ENCODE measurements around the gene THADA. TPM values are rescaled to one million over a fixed set of nuclear protein-coding genes. Genes with fewer than 3 reads are reported as not detected.

THADA gene
- polyA plus RNA-seq, 1 experiment: 21.6 TPM

- no peak overlapping the region for H3K4me3 ChIP-seq (ENCODE audit: low read depth, low read length)
- TF ChIP-seq CTCF (IDR thresholded peaks at IDR 0.05; ENCODE audit: insufficient read depth, low read depth, low read length): no peak
- POLR2A ChIA-PET: no interaction called here
- no peaks in the 10 kb centered on the region for H3K27me3 ChIP-seq (ENCODE audit: control insufficient read depth, insufficient read depth, low read length)
- CTCF ChIA-PET: interaction anchor here (0.6 to 1.0 kb wide), 3 partner anchors 18 to 308 kb away, joined by 4 to 5 read pairs (median 4); no protein-coding TSS in a partner anchor
- H3K36me3 ChIP-seq (ENCODE audit: control insufficient read depth, insufficient read depth, low read length): no peaks in the 10 kb centered on the region; the same call in 1 of the 2 replicates
- no peak for DNase-seq (ENCODE audit: low read depth)
Measured at GRCh38 chr2:43233218-43234212, 362.3 kb downstream of the THADA start.

- DNase-seq (ENCODE audit: low read depth): no peak
- POLR2A ChIA-PET: no interaction called here
- CTCF ChIA-PET: interaction anchor here (2.9 to 4.9 kb wide), 3 partner anchors 9 to 404 kb away, joined by 12 to 31 read pairs (median 19); no protein-coding TSS in a partner anchor
- no peaks in the 10 kb centered on the region for H3K27me3 ChIP-seq (ENCODE audit: control insufficient read depth, insufficient read depth, low read length)
- H3K4me3 ChIP-seq (ENCODE audit: low read depth, low read length): no peak overlapping the region
- TF ChIP-seq CTCF (IDR thresholded peaks at IDR 0.05; ENCODE audit: insufficient read depth, low read depth, low read length): no peak
- H3K36me3 ChIP-seq (ENCODE audit: control insufficient read depth, insufficient read depth, low read length): no peaks in the 10 kb centered on the region; the same call in 1 of the 2 replicates
Measured at GRCh38 chr2:43230951-43231827, 364.6 kb downstream of the THADA start.

GRCh38 chr2:43230351-43230885 is 365.4 kb downstream of the THADA start:
- DNase-seq (ENCODE audit: low read depth): no peak
- POLR2A ChIA-PET: no interaction called here
- Histone ChIP-seq H3K4me3 (ENCODE audit: low read depth, low read length) (no peak overlapping the region), H3K27me3 (ENCODE audit: control insufficient read depth, insufficient read depth, low read length) (no peaks in the 10 kb centered on the region), H3K36me3 (ENCODE audit: control insufficient read depth, insufficient read depth, low read length) (peaks cover 5% of the 10 kb centered on the region)
- no peak for TF ChIP-seq CTCF (IDR thresholded peaks at IDR 0.05; ENCODE audit: insufficient read depth, low read depth, low read length)
- CTCF ChIA-PET: interaction anchor here (0.8 to 4.9 kb wide), 17 partner anchors 10 to 403 kb away, joined by 3 to 66 read pairs (median 10); no protein-coding TSS in a partner anchor

- Histone ChIP-seq H3K36me3 (ENCODE audit: control insufficient read depth, insufficient read depth, low read length) (peaks cover 14% of the 10 kb centered on the region), H3K4me3 (ENCODE audit: low read depth, low read length) (no peak overlapping the region), H3K27me3 (ENCODE audit: control insufficient read depth, insufficient read depth, low read length) (no peaks in the 10 kb centered on the region)
- no peak for TF ChIP-seq CTCF (IDR thresholded peaks at IDR 0.05; ENCODE audit: insufficient read depth, low read depth, low read length)
- DNase-seq (ENCODE audit: low read depth): no peak
- CTCF ChIA-PET: interaction anchor here (0.6 to 4.9 kb wide), 58 partner anchors 9 to 402 kb away, joined by 3 to 66 read pairs (median 4); no protein-coding TSS in a partner anchor
- POLR2A ChIA-PET: no interaction called here
Measured at GRCh38 chr2:43228756-43229659, 366.8 kb downstream of the THADA start.

Measured in BJ (cell line).